C4-2B (cell line): Measurements from ENCODE around the gene NRG4.
"Not testable (repeated sequence)": the region's sequence is repeated elsewhere in the genome, so short reads cannot be mapped to it uniquely, and the experiment has no call there.

Experiments used
- H3K27ac ChIP-seq: fragments of 450-650 bp; 2 replicates; pipeline ENCODE4 v1.5.1; 2017
- CTCF ChIP-seq: fragments of 450-650 bp; conservative IDR thresholded peaks from 2 replicates; pipeline ENCODE4 v1.5.1; 2017; ENCODE audit warnings: mild to moderate bottlenecking
- ZFX ChIP-seq: fragments of 450-650 bp; IDR thresholded peaks from 2 replicates; pipeline ENCODE4 v1.6.1; 2017

Gene NRG4

GRCh38 chr15:75924576-75924975 lies 87.6 kb downstream of the NRG4 start:
- TF ChIP-seq ZFX = no peak
- no peak overlapping the region for H3K27ac ChIP-seq

GRCh38 chr15:75923756-75924155 lies 88.5 kb downstream of the NRG4 start:
- H3K27ac ChIP-seq = no peak overlapping the region
- no peak for TF ChIP-seq ZFX
- TF ChIP-seq CTCF = no peak

- TF ChIP-seq ZFX (no peak), CTCF (peak; percentile 67)
- no peak overlapping the region for H3K27ac ChIP-seq
These were observed 90.2 kb downstream of the NRG4 start for GRCh38 chr15:75921732-75922703.

- H3K27ac ChIP-seq = no peak overlapping the region
- no peak for TF ChIP-seq CTCF
- no peak for TF ChIP-seq ZFX
These were observed 92.1 kb downstream of the NRG4 start for GRCh38 chr15:75920079-75920478.

- TF ChIP-seq CTCF (no peak), ZFX (no peak)
- H3K27ac ChIP-seq = no peak overlapping the region
These were observed 94.1 kb downstream of the NRG4 start for GRCh38 chr15:75918135-75918534.

- TF ChIP-seq CTCF (no peak), ZFX (no peak)
- no peak overlapping the region for H3K27ac ChIP-seq
These were observed 95.2 kb downstream of the NRG4 start for GRCh38 chr15:75916978-75917377.

GRCh38 chr15:75910355-75910754 lies 101.9 kb downstream of the NRG4 start:
- not testable (repeated sequence) for H3K27ac ChIP-seq

GRCh38 chr15:75905231-75905630 lies 107.0 kb downstream of the NRG4 start:
- peak overlapping the region; percentile 92; the same call in 1 of the 2 replicates for H3K27ac ChIP-seq
- TF ChIP-seq CTCF (no peak), ZFX (no peak)
